OCI-LY7 (cell line): Measurements from ENCODE around the gene LCN12. TPM values are rescaled to one million over a fixed set of nuclear protein-coding genes. Genes with fewer than 3 reads are reported as not detected.

ENCODE experiments used
- BruUV-seq: library from RNA; stranded (reverse); fragments of 400-500 nt; replicated peaks from 2 replicates; lab custom pipeline; 2021; lab: Mats Ljungman, UMichigan
- CTCF ChIA-PET: fragments of 300-600 bp; sonication (Branson Sonifier 250); formaldehyde crosslinking; loops from one replicate; lab custom pipeline; 2022; ENCODE audit warnings: antibody characterized with exemption; ENCODE audit not compliant: unreplicated experiment; lab: Charles Lee
- POLR2A ChIA-PET: fragments of 300-600 bp; sonication (Branson Sonifier 250); formaldehyde crosslinking; loops from one replicate; lab custom pipeline; 2022; ENCODE audit warnings: antibody characterized with exemption; lab: Charles Lee
- DNase-seq: peaks from one replicate; pipeline ENCODE4 v3.0.0-alpha.2; 2015; ENCODE audit warnings: low spot score
- H2AFZ ChIP-seq: fragments of 200-600 bp; sonication (generic), shearing (Covaris generic); 2 replicates; pipeline ENCODE4 v1.6.1; 2014; ENCODE audit warnings: mild to moderate bottlenecking, antibody characterized with exemption, low read length, moderate library complexity
- H3K27ac ChIP-seq: fragments of 200-600 bp; sonication (generic); 2 replicates; pipeline ENCODE4 v1.5.1; 2014; ENCODE audit warnings: mixed run types, low read depth, mild to moderate bottlenecking, moderate library complexity, low read length, inconsistent platforms; ENCODE audit not compliant: poor library complexity, severe bottlenecking
- H3K36me3 ChIP-seq: fragments of 200-600 bp; sonication (generic); 2 replicates; pipeline ENCODE4 v1.6.1; 2014; ENCODE audit warnings: mild to moderate bottlenecking, antibody characterized with exemption, low read length, moderate library complexity, mixed read lengths; ENCODE audit not compliant: insufficient read depth
- H3K4me1 ChIP-seq: fragments of 200-600 bp; sonication (generic); 2 replicates; pipeline ENCODE4 v1.5.1; 2014; ENCODE audit warnings: mild to moderate bottlenecking, low read length; ENCODE audit not compliant: insufficient read depth, poor library complexity, severe bottlenecking
- H3K4me2 ChIP-seq: fragments of 200-600 bp; sonication (generic); 2 replicates; pipeline ENCODE4 v1.6.1; 2014; ENCODE audit warnings: mild to moderate bottlenecking, low read length
- H3K4me3 ChIP-seq: fragments of 200-600 bp; sonication (generic); 2 replicates; pipeline ENCODE4 v1.5.1; 2014; ENCODE audit warnings: mild to moderate bottlenecking, low read depth, low read length; ENCODE audit not compliant: poor library complexity, severe bottlenecking
- H3K79me2 ChIP-seq: fragments of 200-600 bp; sonication (generic); 2 replicates; pipeline ENCODE4 v1.6.1; 2016; ENCODE audit warnings: low read depth, mild to moderate bottlenecking, low read length, moderate library complexity, mixed read lengths; ENCODE audit not compliant: insufficient read depth
- H3K9me2 ChIP-seq: fragments of 200-600 bp; sonication (generic); 2 replicates; pipeline ENCODE4 v1.6.1; 2016; ENCODE audit warnings: mild to moderate bottlenecking, low read length, mixed read lengths; ENCODE audit not compliant: insufficient read depth
- H3K9me3 ChIP-seq: fragments of 200-600 bp; sonication (generic); 2 replicates; pipeline ENCODE4 v1.6.1; 2014; ENCODE audit warnings: mild to moderate bottlenecking, mixed run types, low read length, mixed read lengths
- H4K20me1 ChIP-seq: fragments of 200-600 bp; sonication (generic); 2 replicates; pipeline ENCODE4 v1.6.1; 2014; ENCODE audit warnings: mild to moderate bottlenecking, antibody characterized with exemption, low read length, moderate library complexity, mixed read lengths; ENCODE audit not compliant: insufficient read depth
- EZH2phosphoT487 ChIP-seq: fragments of 200-600 bp; sonication (generic); IDR thresholded peaks from 2 replicates; pipeline ENCODE4 v1.6.1; 2018; ENCODE audit warnings: low read depth, borderline replicate concordance, mild to moderate bottlenecking, mixed run types, antibody characterized with exemption, low read length, moderate library complexity, mixed read lengths
- intact Hi-C: fragments of 100-400 bp; cut with micrococcal nuclease; formaldehyde crosslinking; loops from one replicate; pipeline ENCODE4 v1.10.0; 2022; ENCODE audit not compliant: unreplicated experiment
- total RNA-seq, 2 experiments: library from RNA; depleted of rRNA in 1 of 2; stranded (reverse); fragments of >200 nt in 1 of 2; shearing (Covaris generic) in 1 of 2; gene quantifications; 2 replicates each; pipeline ENCODE4 v1.2.3, GENCODE V29; 2014 to 2022
- TF ChIP-seq, protein P1 (sequence below): fragments of 200-600 bp; sonication (generic); conservative IDR thresholded peaks from 2 replicates; pipeline ENCODE4 v1.5.1; 2014; ENCODE audit warnings: mild to moderate bottlenecking, antibody characterized with exemption, low read length, moderate library complexity, mixed read lengths

Gene LCN12
- total RNA-seq, 2 experiments from 2014 or later, result 0.95 to 3.7 TPM

DNA sequence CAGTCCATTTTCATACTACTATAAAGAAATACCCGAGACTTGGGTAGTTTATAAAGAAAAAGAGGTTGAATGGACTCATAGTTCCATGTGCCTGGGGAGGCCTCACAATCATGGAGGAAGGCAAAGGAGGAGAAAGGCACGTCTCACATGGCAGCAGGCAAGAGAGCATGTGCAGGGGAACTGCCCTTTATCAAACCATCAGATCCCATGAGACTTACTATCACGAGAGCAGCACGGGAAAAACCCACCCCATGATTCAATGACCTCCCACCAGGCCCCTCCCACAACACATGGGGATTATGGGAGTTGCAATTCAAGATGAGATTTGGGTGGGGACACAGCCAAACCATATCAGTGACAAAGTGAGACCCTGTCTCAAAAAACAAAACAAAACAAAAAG is 45.8 kb upstream of the LCN12 start:
- CTCF ChIA-PET, result no interaction called here

DNA sequence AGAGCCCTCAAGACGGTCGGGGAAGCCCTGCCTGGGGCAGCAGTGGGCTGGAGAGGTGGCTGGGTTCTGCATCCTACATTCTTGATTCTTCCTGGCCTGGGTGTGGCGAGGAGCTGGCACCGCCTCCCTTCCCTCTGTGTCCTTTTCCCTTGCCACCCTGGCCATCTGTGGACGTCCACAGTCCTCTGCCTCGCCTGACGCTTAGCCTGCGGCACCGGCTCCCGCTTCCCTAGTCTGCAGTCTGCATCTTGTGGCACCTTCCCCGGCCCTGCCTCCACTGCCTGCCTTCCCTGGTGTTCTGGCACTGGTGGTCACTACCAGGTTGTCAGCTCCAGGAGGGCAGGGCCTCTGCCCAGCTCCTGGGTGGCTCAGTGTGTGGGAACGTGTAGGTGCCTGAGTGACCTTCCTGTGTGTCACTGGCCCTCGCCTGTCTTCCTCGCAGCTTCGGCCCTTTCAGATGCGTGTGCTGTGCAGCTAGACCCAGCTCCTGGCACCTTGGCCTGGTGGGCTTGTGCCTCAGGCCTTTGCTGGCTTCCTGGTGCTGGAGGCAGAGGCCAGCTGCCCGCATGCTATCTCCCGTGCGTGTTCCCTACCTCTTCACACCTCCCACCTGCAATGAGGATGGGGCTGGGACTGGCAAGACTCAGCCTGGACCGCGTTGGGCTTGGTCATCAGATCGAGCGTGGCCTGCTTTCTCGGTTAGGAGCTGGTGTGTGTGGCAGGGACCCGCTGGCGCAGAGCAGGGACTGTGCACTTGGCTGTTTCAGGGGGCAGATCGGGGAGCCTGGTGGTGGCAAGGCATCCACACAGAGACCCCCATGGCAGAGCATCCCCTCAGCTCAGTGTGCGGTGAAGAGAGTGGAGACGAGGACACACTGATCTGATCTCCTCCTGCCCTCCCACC is 44.8 kb upstream of the LCN12 start:
- Histone ChIP-seq H3K4me3 (no peak overlapping the region), H3K36me3 (peaks cover 83% of the 10 kb centered on the region), H3K4me1 (no peaks in the 10 kb centered on the region), H3K27ac (no peak overlapping the region), H3K9me3 (no peaks in the 10 kb centered on the region), H3K4me2 (no peak overlapping the region), H3K9me2 (no peaks in the 10 kb centered on the region), H2AFZ (no peak overlapping the region), H3K79me2 (no peaks in the 10 kb centered on the region), H4K20me1 (no peaks in the 10 kb centered on the region)
- intact Hi-C loops, result no loop called here
- TF ChIP-seq, protein P1, sequence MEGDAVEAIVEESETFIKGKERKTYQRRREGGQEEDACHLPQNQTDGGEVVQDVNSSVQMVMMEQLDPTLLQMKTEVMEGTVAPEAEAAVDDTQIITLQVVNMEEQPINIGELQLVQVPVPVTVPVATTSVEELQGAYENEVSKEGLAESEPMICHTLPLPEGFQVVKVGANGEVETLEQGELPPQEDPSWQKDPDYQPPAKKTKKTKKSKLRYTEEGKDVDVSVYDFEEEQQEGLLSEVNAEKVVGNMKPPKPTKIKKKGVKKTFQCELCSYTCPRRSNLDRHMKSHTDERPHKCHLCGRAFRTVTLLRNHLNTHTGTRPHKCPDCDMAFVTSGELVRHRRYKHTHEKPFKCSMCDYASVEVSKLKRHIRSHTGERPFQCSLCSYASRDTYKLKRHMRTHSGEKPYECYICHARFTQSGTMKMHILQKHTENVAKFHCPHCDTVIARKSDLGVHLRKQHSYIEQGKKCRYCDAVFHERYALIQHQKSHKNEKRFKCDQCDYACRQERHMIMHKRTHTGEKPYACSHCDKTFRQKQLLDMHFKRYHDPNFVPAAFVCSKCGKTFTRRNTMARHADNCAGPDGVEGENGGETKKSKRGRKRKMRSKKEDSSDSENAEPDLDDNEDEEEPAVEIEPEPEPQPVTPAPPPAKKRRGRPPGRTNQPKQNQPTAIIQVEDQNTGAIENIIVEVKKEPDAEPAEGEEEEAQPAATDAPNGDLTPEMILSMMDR, result no peak
- TF ChIP-seq EZH2phosphoT487, result no peak
- ChIA-PET POLR2A (interaction anchor here (0.9 kb wide), 1 partner anchor 10 kb away, joined by 4 read pairs; no protein-coding TSS in a partner anchor), CTCF (no interaction called here)
- DNase-seq, result no peak
- no TSS peak for BruUV-seq

More for the DNA sequence above, 45.8 kb upstream of the LCN12 start:
- Histone ChIP-seq H3K4me2 (no peak overlapping the region), H3K9me3 (no peaks in the 10 kb centered on the region), H4K20me1 (no peaks in the 10 kb centered on the region), H3K4me1 (no peaks in the 10 kb centered on the region), H3K79me2 (no peaks in the 10 kb centered on the region), H3K9me2 (no peaks in the 10 kb centered on the region), H2AFZ (no peak overlapping the region), H3K36me3 (peaks cover 90% of the 10 kb centered on the region), H3K4me3 (no peak overlapping the region), H3K27ac (no peak overlapping the region)
- intact Hi-C loops, result no loop called here
- no TSS peak for BruUV-seq
- POLR2A ChIA-PET, result no interaction called here
- no peak for TF ChIP-seq EZH2phosphoT487
- TF ChIP-seq, protein P1, result no peak
- DNase-seq, result no peak
